A673 (cell line): ENCODE measurements around the gene OR5B12. TPM values are rescaled to one million over a fixed set of nuclear protein-coding genes. Genes with fewer than 3 reads are reported as not detected.

ENCODE experiments used
- BruUV-seq: library from RNA; stranded (reverse); fragments of 400-500 nt; replicated peaks from 2 replicates; lab custom pipeline; 2021; lab: Mats Ljungman, UMichigan
- CTCF ChIA-PET: fragments of 300-600 bp; sonication (Branson Sonifier 250); formaldehyde crosslinking; loops from one replicate; lab custom pipeline; 2022; ENCODE audit warnings: antibody characterized with exemption; lab: Charles Lee
- POLR2A ChIA-PET: fragments of 300-600 bp; sonication (Branson Sonifier 250); formaldehyde crosslinking; loops from one replicate; lab custom pipeline; 2022; ENCODE audit warnings: antibody characterized with exemption; ENCODE audit not compliant: low non-redundant PET; lab: Charles Lee
- DNase-seq: peaks from one replicate; pipeline ENCODE4 v3.0.0-alpha.2; 2015; ENCODE audit warnings: low spot score
- H3K27ac ChIP-seq: fragments of 200-600 bp; sonication (generic); 2 replicates; pipeline ENCODE4 v1.5.1; 2016; ENCODE audit warnings: mixed run types, low read depth, mild to moderate bottlenecking, mixed read lengths, antibody characterized with exemption, low read length; ENCODE audit not compliant: poor library complexity, severe bottlenecking
- H3K27me3 ChIP-seq: fragments of 200-600 bp; sonication (generic); replicated peaks from 2 replicates; pipeline ENCODE4 v1.6.1; 2017; ENCODE audit warnings: mixed run types, low read depth, mild to moderate bottlenecking, mixed read lengths, antibody characterized with exemption, low read length; ENCODE audit not compliant: insufficient read depth, poor library complexity
- H3K36me3 ChIP-seq: fragments of 200-600 bp; sonication (generic); 2 replicates; pipeline ENCODE4 v1.6.1; 2016; ENCODE audit warnings: mixed run types, mild to moderate bottlenecking, mixed read lengths, antibody characterized with exemption, low read length; ENCODE audit not compliant: insufficient read depth, poor library complexity, severe bottlenecking
- H3K4me1 ChIP-seq: fragments of 200-600 bp; sonication (generic); 2 replicates; pipeline ENCODE4 v1.6.1; 2017; ENCODE audit warnings: mixed run types, mild to moderate bottlenecking, mixed read lengths, antibody characterized with exemption, low read length; ENCODE audit not compliant: insufficient read depth, poor library complexity, severe bottlenecking
- H3K4me3 ChIP-seq: fragments of 200-600 bp; sonication (generic); 2 replicates; pipeline ENCODE4 v1.5.1; 2016; ENCODE audit warnings: low read depth, mixed run types, mild to moderate bottlenecking, mixed read lengths, low read length; ENCODE audit not compliant: poor library complexity, severe bottlenecking
- H3K9me3 ChIP-seq: fragments of 200-600 bp; sonication (generic); 2 replicates; pipeline ENCODE4 v1.6.1; 2016; ENCODE audit warnings: mixed run types, low read depth, mild to moderate bottlenecking, mixed read lengths, antibody characterized with exemption, low read length; ENCODE audit not compliant: poor library complexity, severe bottlenecking
- CTCF ChIP-seq: fragments of 300-800, 200-600 bp; sonication (generic); conservative IDR thresholded peaks from 2 replicates; pipeline ENCODE4 v1.5.1; 2017; ENCODE audit warnings: low read depth, mild to moderate bottlenecking, antibody characterized with exemption, low read length, moderate library complexity, mixed read lengths
- EZH2 ChIP-seq: fragments of 200-600 bp; sonication (generic); IDR thresholded peaks from 2 replicates; pipeline ENCODE4 v1.6.1; 2017; ENCODE audit warnings: borderline replicate concordance, low read depth, mild to moderate bottlenecking, mixed read lengths, antibody characterized with exemption, low read length; ENCODE audit not compliant: poor library complexity, severe bottlenecking
- intact Hi-C: fragments of 100-400 bp; cut with micrococcal nuclease; formaldehyde crosslinking; loops from one replicate; pipeline ENCODE4 v1.10.0; 2022; ENCODE audit not compliant: unreplicated experiment
- total RNA-seq: library from RNA; stranded (reverse); gene quantifications from 2 replicates; pipeline ENCODE4 v1.2.3, GENCODE V29; 2021

Gene OR5B12
- total RNA-seq, 1 experiment from 2014 or later = not detected

DNA sequence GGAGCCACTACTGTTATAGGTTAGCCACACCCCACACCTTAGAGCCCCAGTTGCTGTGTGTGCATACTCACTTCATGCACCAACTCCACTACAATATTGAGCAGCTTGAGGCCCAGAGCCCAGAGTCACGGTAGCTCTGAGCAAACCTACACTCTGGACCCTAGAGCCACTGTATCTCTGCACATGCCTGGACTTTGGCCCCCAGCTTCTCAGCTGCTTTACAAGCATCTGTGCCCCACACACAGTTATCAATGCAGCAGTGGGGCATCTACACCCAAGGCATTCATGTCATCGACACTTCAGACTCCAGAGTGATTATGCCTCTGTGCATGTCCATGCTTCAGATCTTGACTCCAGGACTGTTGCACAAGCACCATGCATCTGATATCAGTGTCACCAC is 2.3 kb upstream of the OR5B12 start:
- Histone ChIP-seq H3K27me3 (no peaks in the 10 kb centered on the region), H3K4me3 (no peak overlapping the region), H3K9me3 (no peaks in the 10 kb centered on the region), H3K36me3 (no peaks in the 10 kb centered on the region), H3K4me1 (no peaks in the 10 kb centered on the region), H3K27ac (no peak overlapping the region)
- BruUV-seq = no TSS peak
- POLR2A ChIA-PET = no interaction called here
- no peak for DNase-seq
- TF ChIP-seq EZH2 = no peak
- TF ChIP-seq CTCF = no peak
- CTCF ChIA-PET = no interaction called here
- intact Hi-C loops = no loop called here

GRCh38 chr11:58438486-58438885 is 3.5 kb downstream of the OR5B12 start:
- intact Hi-C loops = no loop called here
- BruUV-seq = no TSS peak
- no peak overlapping the region for H3K4me3 ChIP-seq
- no peak overlapping the region for H3K27ac ChIP-seq
- H3K9me3 ChIP-seq = no peaks in the 10 kb centered on the region
- POLR2A ChIA-PET = no interaction called here
- no peak for DNase-seq
- CTCF ChIA-PET = no interaction called here
- no peaks in the 10 kb centered on the region for H3K27me3 ChIP-seq
- no peaks in the 10 kb centered on the region for H3K4me1 ChIP-seq
- no peak for TF ChIP-seq EZH2
- no peak for TF ChIP-seq CTCF
- no peaks in the 10 kb centered on the region for H3K36me3 ChIP-seq

GRCh38 chr11:58434217-58434616 is 7.8 kb downstream of the OR5B12 start:
- ChIA-PET POLR2A (no interaction called here), CTCF (no interaction called here)
- intact Hi-C loops = no loop called here
- DNase-seq = no peak
- Histone ChIP-seq H3K9me3 (no peaks in the 10 kb centered on the region), H3K4me3 (no peak overlapping the region), H3K27ac (no peak overlapping the region), H3K27me3 (peaks cover 4% of the 10 kb centered on the region), H3K36me3 (no peaks in the 10 kb centered on the region), H3K4me1 (no peaks in the 10 kb centered on the region)
- TF ChIP-seq EZH2 (no peak), CTCF (no peak)
- BruUV-seq = no TSS peak
